ENCODE data around the gene ZNF93.
"Not testable (repeated sequence)": the region's sequence is repeated elsewhere in the genome, so short reads cannot be mapped to it uniquely, and the experiment has no call there.

Gene ZNF93

DNA sequence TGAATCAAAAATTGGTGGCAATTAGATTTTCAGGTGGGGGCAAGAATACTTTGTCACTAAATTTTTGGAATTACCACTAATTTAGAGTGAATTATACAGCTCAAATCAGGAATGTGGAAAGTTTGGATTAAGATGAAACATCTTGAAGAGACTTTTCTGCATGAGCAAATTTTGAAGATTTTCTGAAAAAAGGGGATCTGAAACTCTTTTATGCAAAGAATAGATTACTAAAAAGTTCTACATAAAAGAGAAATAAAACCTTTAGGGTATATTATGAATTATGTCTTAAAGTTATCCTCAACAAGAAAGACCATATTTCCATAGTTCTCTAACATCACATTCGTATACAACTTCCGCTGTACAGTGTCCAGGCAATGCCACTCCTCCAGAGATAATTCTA is 36.7 kb downstream of the ZNF93 start:
- Histone ChIP-seq H3K4me3 (ENCODE audit: insufficient read depth, low read depth, low read length) (no peak overlapping the region), H3K4me1 (ENCODE audit: control insufficient read depth, insufficient read depth, low read length) (no peaks in the 10 kb centered on the region), H3K9me3 (ENCODE audit: control insufficient read depth, low read length) (peaks cover 10% of the 10 kb centered on the region), H3K27me3 (ENCODE audit: control insufficient read depth, insufficient read depth, low read length, poor library complexity, severe bottlenecking) (no peaks in the 10 kb centered on the region), H3K27ac (ENCODE audit: insufficient read depth, low read depth, low read length, poor library complexity, severe bottlenecking) (no peak overlapping the region), H3K36me3 (ENCODE audit: control insufficient read depth, insufficient read depth, low read length) (peaks cover 29% of the 10 kb centered on the region)
- WGBS, 2 experiments = 91 to 100% methylated on average over 2 of the region's 2 CpGs

DNA sequence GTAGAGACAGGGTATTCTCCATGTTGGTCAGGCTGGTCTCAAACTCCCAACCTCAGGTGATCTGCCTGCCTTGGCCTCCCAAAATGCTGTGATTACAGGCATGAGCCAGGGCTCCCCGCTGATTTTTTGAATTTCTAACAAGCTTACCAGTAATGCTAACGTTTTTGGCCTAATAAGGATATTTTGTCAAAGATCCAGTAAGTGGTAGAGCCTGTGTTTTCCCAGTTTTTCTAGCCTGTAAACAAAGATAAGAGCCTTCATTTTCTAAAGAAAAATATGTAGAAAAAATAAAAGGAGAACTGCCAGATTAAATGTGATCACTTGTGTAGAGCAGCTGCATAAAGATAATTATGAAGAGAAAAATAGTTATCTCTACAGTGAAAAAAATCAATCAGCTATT is 37.7 kb downstream of the ZNF93 start:
- 27 to 39% methylated on average over 2 of the region's 2 CpGs for WGBS, 2 experiments
- Histone ChIP-seq H3K36me3 (ENCODE audit: control insufficient read depth, insufficient read depth, low read length) (peaks cover 19% of the 10 kb centered on the region), H3K27me3 (ENCODE audit: control insufficient read depth, insufficient read depth, low read length, poor library complexity, severe bottlenecking) (no peaks in the 10 kb centered on the region), H3K9me3 (ENCODE audit: control insufficient read depth, low read length) (peaks cover 5% of the 10 kb centered on the region), H3K4me3 (ENCODE audit: insufficient read depth, low read depth, low read length) (no peak overlapping the region), H3K4me1 (ENCODE audit: control insufficient read depth, insufficient read depth, low read length) (no peaks in the 10 kb centered on the region), H3K27ac (ENCODE audit: insufficient read depth, low read depth, low read length, poor library complexity, severe bottlenecking) (no peak overlapping the region)

DNA sequence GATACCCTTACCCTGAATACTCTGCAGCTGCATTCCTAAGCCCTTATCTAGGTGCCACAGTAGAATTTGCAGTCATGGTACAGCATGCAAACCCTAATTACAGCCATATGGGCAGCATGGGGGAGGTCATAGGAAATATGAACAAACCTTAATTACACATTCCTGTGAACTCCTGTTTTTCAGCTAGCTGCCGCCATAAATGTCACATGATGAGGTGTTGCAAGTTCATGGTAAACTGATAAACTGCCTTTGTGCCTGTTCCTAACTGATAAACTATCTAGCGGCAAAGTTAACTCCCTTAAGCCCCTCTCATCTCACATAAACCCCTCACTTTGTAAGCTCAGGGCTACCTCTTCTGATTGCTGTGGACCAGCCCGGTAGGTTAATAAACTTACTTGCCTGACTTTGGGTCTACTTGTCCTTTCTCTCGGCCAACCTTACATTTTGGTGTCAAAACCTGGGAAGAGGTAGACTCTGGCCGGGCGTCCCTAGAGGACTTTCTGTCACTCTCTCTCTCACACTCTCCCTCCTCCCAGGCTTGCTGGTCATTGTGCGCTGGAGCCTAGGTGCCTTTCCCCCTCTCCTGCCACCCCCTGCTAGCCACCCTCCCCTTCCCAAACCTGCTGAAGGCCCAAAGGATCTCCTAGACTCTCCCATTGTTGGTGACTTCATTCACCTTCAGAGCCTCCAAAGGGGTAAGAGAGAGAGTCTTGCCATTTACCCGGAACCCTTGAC is 43.3 kb downstream of the ZNF93 start:
- Histone ChIP-seq H3K36me3 (ENCODE audit: control insufficient read depth, insufficient read depth, low read length) (no peaks in the 10 kb centered on the region), H3K27me3 (ENCODE audit: control insufficient read depth, insufficient read depth, low read length, poor library complexity, severe bottlenecking) (no peaks in the 10 kb centered on the region), H3K27ac (ENCODE audit: insufficient read depth, low read depth, low read length, poor library complexity, severe bottlenecking) (no peak overlapping the region), H3K4me1 (ENCODE audit: control insufficient read depth, insufficient read depth, low read length) (no peaks in the 10 kb centered on the region), H3K4me3 (ENCODE audit: insufficient read depth, low read depth, low read length) (no peak overlapping the region), H3K9me3 (ENCODE audit: control insufficient read depth, low read length) (no peaks in the 10 kb centered on the region)
- 90 to 94% methylated on average over 8 of the region's 8 CpGs for WGBS, 2 experiments

DNA sequence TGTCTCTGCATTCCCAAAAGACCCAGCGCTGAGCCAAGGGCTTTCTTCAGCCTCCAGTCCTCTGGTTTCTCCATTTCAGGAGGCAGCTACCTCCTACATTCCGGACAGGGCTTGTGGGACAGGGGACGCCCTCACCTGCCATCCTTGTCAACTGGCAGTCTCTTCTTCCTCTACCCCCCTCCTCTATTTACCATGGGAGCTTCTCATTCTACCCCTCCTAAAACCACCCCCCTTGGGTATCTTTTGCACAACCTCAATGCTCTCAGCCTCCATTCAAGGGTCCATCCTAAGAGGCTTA is 43.8 kb downstream of the ZNF93 start:
- Histone ChIP-seq H3K4me1 (ENCODE audit: control insufficient read depth, insufficient read depth, low read length) (no peaks in the 10 kb centered on the region), H3K36me3 (ENCODE audit: control insufficient read depth, insufficient read depth, low read length) (no peaks in the 10 kb centered on the region), H3K27ac (ENCODE audit: insufficient read depth, low read depth, low read length, poor library complexity, severe bottlenecking) (no peak overlapping the region), H3K27me3 (ENCODE audit: control insufficient read depth, insufficient read depth, low read length, poor library complexity, severe bottlenecking) (no peaks in the 10 kb centered on the region), H3K4me3 (ENCODE audit: insufficient read depth, low read depth, low read length) (no peak overlapping the region), H3K9me3 (ENCODE audit: control insufficient read depth, low read length) (no peaks in the 10 kb centered on the region)
- WGBS, 2 experiments = 92 to 93% methylated on average over 3 of the region's 3 CpGs

DNA sequence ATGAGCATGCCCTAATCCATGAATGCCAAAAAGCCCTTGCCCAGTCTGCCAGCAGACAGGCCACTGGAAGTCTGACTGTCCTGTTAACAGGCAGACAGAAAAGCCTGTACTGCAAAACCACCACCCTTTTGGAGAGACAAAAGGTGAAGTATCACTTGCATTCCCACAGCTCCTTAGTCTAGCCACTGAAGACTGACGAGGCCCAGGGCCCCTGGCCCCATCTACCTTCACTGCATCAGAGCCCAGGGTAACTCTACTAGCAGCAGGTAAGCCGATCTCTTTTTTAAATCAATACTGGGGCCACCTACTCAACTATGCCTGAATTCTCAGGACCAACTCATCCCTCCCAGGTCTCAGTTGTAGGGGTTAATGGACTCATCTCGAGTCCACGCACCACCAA is 45.5 kb downstream of the ZNF93 start:
- Histone ChIP-seq H3K27ac (ENCODE audit: insufficient read depth, low read depth, low read length, poor library complexity, severe bottlenecking) (no peak overlapping the region), H3K4me3 (ENCODE audit: insufficient read depth, low read depth, low read length) (no peak overlapping the region), H3K9me3 (ENCODE audit: control insufficient read depth, low read length) (no peaks in the 10 kb centered on the region), H3K4me1 (ENCODE audit: control insufficient read depth, insufficient read depth, low read length) (no peaks in the 10 kb centered on the region), H3K27me3 (ENCODE audit: control insufficient read depth, insufficient read depth, low read length, poor library complexity, severe bottlenecking) (no peaks in the 10 kb centered on the region), H3K36me3 (ENCODE audit: control insufficient read depth, insufficient read depth, low read length) (no peaks in the 10 kb centered on the region)
- 89% methylated on average over 4 of the region's 4 CpGs for WGBS, 2 experiments

DNA sequence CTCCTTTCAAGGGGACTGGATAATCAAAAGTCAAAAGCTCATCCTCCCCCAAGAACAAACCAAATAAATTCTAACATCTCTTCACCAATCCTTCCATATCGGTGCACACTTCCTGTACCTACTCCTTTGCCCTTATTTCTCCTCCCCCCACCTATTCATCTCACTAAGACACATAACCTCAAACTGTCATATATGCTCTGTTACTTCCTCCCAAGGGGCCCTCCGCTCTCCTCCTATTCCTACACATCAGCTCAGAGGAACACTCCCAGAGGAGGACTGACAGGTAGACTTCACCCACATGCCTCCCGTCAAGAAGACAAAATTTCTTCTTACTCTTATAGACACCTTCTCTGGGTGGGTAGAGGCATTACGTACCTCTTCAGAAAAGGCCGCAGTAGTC is 48.1 kb downstream of the ZNF93 start:
- Histone ChIP-seq H3K27ac (ENCODE audit: insufficient read depth, low read depth, low read length, poor library complexity, severe bottlenecking) (no peak overlapping the region), H3K4me1 (ENCODE audit: control insufficient read depth, insufficient read depth, low read length) (no peaks in the 10 kb centered on the region), H3K27me3 (ENCODE audit: control insufficient read depth, insufficient read depth, low read length, poor library complexity, severe bottlenecking) (no peaks in the 10 kb centered on the region), H3K36me3 (ENCODE audit: control insufficient read depth, insufficient read depth, low read length) (no peaks in the 10 kb centered on the region), H3K4me3 (ENCODE audit: insufficient read depth, low read depth, low read length) (no peak overlapping the region), H3K9me3 (ENCODE audit: control insufficient read depth, low read length) (no peaks in the 10 kb centered on the region)
- WGBS, 2 experiments = 89 to 92% methylated on average over 5 of the region's 5 CpGs

DNA sequence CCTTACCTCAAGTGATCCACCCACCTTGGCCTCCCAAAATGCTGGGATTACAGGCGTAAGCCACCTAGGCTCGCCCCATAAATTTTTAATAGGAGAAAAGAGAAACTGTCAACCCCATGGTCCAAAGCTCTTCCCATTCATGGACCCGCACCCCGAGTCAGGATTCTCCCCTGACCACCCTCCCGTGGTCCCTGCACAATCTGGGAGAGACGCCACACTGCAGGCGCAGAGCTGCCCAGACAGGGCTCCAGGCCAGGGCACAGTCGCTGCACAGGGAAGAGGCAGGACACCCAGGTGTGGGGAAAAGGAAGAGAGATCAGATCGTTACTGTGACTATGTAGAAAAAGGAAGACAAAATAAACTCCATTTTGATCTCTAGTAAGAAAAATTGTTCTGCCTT is 54.5 kb downstream of the ZNF93 start:
- H3K36me3 ChIP-seq (ENCODE audit: control insufficient read depth, insufficient read depth, low read length) = no peaks in the 10 kb centered on the region
- no peaks in the 10 kb centered on the region for H3K27me3 ChIP-seq (ENCODE audit: control insufficient read depth, insufficient read depth, low read length, poor library complexity, severe bottlenecking)
- H3K9me3 ChIP-seq (ENCODE audit: control insufficient read depth, low read length) = no peaks in the 10 kb centered on the region
- no peak overlapping the region for H3K4me3 ChIP-seq (ENCODE audit: insufficient read depth, low read depth, low read length)
- no peak overlapping the region for H3K27ac ChIP-seq (ENCODE audit: insufficient read depth, low read depth, low read length, poor library complexity, severe bottlenecking)
- H3K4me1 ChIP-seq (ENCODE audit: control insufficient read depth, insufficient read depth, low read length) = no peaks in the 10 kb centered on the region
- 95 to 97% methylated on average over 9 of the region's 9 CpGs for WGBS, 2 experiments

DNA sequence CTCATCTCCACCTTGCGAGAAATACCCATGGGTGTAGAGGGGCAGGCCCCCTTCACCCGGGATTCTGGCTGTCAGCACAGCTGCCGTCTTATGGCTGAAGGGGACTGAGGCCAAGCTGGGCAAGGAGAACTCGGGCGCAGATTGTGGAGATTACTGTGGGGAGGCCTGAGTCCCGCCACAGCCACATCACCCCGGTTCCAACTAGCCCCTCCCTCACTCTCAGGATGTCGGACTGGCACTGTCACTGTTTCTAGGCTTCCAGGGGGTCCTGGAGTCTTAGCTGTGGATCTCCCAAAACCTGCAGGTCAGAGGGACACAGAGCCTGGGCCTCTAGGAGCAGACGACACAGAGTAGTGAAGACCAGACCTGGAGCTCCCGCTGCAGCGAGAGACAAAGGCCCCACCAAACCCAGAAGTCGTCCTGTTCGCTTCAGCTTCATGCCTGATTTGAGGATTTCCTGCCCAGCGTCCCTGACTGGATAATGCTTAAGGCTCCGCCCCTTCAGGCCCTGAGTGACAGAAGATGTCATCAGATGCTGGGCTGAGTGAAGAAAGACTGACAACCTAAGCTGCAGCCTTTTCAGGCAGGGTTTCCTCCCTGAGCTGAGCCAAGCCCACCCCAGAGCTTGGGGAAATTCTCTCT is 55.8 kb downstream of the ZNF93 start:
- no peaks in the 10 kb centered on the region for H3K36me3 ChIP-seq (ENCODE audit: control insufficient read depth, insufficient read depth, low read length)
- no peaks in the 10 kb centered on the region for H3K27me3 ChIP-seq (ENCODE audit: control insufficient read depth, insufficient read depth, low read length, poor library complexity, severe bottlenecking)
- no peak overlapping the region for H3K27ac ChIP-seq (ENCODE audit: insufficient read depth, low read depth, low read length, poor library complexity, severe bottlenecking)
- H3K9me3 ChIP-seq (ENCODE audit: control insufficient read depth, low read length) = no peaks in the 10 kb centered on the region
- WGBS, 2 experiments = 74 to 77% methylated on average over 15 of the region's 15 CpGs
- H3K4me3 ChIP-seq (ENCODE audit: insufficient read depth, low read depth, low read length) = no peak overlapping the region
- no peaks in the 10 kb centered on the region for H3K4me1 ChIP-seq (ENCODE audit: control insufficient read depth, insufficient read depth, low read length)

DNA sequence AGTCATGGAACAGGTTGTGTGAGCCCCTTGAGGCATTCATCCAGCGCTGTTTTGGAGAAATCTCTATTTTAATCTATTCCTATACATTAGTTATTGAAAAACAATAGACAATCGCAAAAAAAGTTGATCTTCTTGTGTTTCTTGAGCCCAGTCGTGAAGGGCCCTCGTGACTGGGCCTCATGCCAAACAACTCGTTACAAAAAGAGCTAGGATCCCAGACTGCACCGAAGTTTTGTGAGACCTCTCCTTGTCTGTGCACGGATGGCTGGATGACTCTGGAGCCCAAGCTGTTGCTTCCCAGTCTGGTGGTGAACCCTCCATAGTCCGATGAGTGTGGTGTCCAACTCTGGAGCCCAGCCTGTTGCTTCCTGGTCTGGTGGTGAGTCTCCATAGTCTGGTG is 57.0 kb downstream of the ZNF93 start:
- 94 to 97% methylated on average over 8 of the region's 8 CpGs for WGBS, 2 experiments
- not testable (repeated sequence) for H3K4me1 ChIP-seq (ENCODE audit: control insufficient read depth, insufficient read depth, low read length); H3K4me3 ChIP-seq (ENCODE audit: insufficient read depth, low read depth, low read length); H3K36me3 ChIP-seq (ENCODE audit: control insufficient read depth, insufficient read depth, low read length); H3K9me3 ChIP-seq (ENCODE audit: control insufficient read depth, low read length); H3K27ac ChIP-seq (ENCODE audit: insufficient read depth, low read depth, low read length, poor library complexity, severe bottlenecking); H3K27me3 ChIP-seq (ENCODE audit: control insufficient read depth, insufficient read depth, low read length, poor library complexity, severe bottlenecking)

DNA sequence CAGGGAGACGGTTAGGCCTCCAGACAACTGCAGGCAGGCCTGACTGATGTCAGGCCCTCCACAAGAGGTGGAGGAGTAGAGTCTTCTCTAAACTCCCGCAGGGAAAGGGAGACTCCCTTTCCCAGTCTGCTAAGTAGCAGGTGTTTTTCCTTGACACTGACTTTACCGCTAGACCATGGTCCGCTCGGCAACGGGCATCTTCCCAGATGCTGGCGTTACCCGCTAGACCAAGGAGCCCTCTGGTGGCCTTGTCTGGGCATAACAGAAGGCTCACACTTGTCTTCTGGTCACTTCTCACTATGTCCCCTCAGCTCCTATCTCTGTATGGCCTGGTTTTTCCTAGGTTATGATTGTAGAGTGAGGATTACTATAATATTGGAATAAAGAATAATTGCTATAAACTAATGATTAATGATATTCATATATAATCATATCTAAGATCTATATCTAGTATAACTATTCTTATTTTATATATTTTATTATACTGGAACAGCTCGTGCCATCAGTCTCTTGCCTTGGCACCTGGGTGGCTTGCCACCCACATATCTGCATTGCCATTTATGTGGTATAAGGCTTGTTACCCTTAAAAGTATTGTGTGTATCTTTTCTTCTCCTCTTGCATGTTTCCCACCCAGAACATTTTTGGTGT is 58.5 kb downstream of the ZNF93 start:
- 25 to 28% methylated on average over 9 of the region's 9 CpGs for WGBS, 2 experiments
- not testable (repeated sequence) for H3K27ac ChIP-seq (ENCODE audit: insufficient read depth, low read depth, low read length, poor library complexity, severe bottlenecking); H3K36me3 ChIP-seq (ENCODE audit: control insufficient read depth, insufficient read depth, low read length); H3K4me3 ChIP-seq (ENCODE audit: insufficient read depth, low read depth, low read length); H3K9me3 ChIP-seq (ENCODE audit: control insufficient read depth, low read length); H3K4me1 ChIP-seq (ENCODE audit: control insufficient read depth, insufficient read depth, low read length); H3K27me3 ChIP-seq (ENCODE audit: control insufficient read depth, insufficient read depth, low read length, poor library complexity, severe bottlenecking)
